Skin of body (tissue), 2 donors: ENCODE results near the gene GLI1. TPM values are rescaled to one million over a fixed set of nuclear protein-coding genes. Genes with fewer than 3 reads are reported as not detected.
"Not testable (repeated sequence)": the region's sequence is repeated elsewhere in the genome, so short reads cannot be mapped to it uniquely, and the experiment has no call there.

ENCODE experiments used
- DNase-seq: peaks from one replicate; lab custom pipeline; 2025; lab: John Stamatoyannopoulos, UW
- total RNA-seq: library from RNA; depleted of rRNA; stranded (reverse); fragments of >200 nt; gene quantifications from one replicate; pipeline ENCODE4 v1.2.3, GENCODE V29; 2014

Gene GLI1
- 7.2 TPM for total RNA-seq

- DNase-seq = peak; percentile 77
Measured at GRCh38 chr12:57459750-57460467, at the start of gene GLI1. Gene GLI1 (plus strand): TSS chr12:57459785. CDS start chr12:57463692, 3,907 bp downstream.

GRCh38 chr12:57410534-57410933, 49.1 kb upstream of the GLI1 start:
- DNase-seq = no peak

- not testable (repeated sequence) for DNase-seq
Measured at GRCh38 chr12:57414160-57414559, 45.4 kb upstream of the GLI1 start.

DNA sequence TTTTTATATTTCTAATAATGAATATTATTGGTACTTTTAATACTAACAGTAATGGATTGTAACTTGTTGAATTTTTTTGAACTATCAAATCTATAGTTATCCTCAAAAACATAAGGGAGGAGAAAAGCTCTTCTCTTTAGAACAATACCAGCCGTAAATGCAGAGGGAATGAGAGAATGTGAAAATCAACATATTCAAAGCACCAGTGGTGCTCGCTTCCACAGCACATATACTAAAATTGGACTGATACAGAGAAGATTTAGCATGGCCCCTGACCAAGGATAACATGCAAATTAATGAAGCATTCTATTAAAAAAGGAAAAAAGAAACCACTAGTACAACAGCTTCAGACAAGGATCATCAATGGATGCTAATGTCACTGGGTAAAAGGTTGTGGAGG, 44.5 kb upstream of the GLI1 start:
- DNase-seq = no peak

DNA sequence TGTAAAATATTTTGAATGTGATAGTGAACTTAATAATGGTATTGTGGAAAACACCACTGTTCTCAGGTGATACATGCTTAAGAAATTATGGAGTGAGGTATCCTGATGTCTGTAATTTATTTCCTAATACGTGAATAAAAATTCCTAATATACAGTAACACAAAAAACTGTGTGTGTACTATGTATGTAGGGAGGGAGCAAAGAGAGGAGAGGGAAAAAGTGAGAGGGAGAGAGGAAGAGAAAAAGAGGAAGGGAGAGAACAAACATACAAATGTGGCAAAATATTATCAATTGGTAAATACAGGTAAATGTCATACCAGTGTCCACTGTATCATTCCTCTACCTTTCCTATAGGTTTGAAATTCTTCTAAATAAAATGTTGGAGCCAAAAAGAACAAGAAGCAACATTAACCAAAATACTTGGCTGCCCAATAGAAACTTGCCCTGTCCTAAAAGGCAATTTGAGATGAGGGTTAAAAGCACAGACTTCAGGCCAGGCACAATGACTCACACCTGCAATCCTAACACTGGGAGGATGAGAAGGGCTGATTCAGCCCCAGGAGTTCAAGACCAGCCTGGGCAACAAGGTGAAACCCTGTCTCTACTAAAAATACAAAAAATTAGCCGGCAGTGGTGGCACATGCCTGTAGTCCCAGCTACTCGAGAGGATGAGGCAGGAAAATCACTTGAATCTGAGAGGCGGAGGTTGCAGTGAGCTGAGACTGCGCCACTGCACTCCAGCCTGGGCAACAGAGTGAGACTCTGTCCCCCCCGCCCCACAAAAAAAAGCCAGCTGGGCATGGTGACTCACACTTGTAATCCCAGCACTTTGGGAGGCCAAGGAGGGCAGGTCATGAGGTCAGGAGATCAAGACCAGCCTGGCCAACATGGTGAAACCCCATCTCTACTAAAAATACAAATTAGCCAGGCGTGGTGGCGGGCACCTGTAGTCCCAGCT, 43.3 kb upstream of the GLI1 start:
- no peak for DNase-seq

GRCh38 chr12:57418255-57418654, 41.3 kb upstream of the GLI1 start:
- DNase-seq = no peak

- DNase-seq = no peak
Measured at GRCh38 chr12:57419495-57419894, 40.1 kb upstream of the GLI1 start.

DNA sequence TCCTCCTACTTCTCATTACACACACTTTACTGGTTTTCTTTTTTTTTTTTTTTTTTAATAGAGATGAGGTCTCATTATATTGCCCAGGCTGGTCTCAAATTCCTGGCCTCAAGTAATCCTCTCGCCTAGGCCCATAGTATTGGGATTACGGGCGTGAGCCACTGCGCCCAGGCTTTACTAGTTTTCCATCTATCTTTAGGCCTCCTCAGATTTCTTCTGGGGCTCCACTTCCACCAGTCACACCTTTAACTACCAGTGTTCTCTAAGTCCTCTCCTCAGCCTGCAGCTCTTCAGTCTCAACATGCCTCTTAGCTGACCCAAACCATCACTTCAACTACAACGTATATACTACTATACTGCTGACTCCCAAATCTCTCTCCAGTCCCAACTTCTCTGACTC, 39.1 kb upstream of the GLI1 start:
- DNase-seq = no peak

- DNase-seq = not testable (repeated sequence)
Measured at GRCh38 chr12:57426948-57427347, 32.6 kb upstream of the GLI1 start.

- no peak for DNase-seq
Measured at GRCh38 chr12:57428965-57429364, 30.6 kb upstream of the GLI1 start.

DNA sequence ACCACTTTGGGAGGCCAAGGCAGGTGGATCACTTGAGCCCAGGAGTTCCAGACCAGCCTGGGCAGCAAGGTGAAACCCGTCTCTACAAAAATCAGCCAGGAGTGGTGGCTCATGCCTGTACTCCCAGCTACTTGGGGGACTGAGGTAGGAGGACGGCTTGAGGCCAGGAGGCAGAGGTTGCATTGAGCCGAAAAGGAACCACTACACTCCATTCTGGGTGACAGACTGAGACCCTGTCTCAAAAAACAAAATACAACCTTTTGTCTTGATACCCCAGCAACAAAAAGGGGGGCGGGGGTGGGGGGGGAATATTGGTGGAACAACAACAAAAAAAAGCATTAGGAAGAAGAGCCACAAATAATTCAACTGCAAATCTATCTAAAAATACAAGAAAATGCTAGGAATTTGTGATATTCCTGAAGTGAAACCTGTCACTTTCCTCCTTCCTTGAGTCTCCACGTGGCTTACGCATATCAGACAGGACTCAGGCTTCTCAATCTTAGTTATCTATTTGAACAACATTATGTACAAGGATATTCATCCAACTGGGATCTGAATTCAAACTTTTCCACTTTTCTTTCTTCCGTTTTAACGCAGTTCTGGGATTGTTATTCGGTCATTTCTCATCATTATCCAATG, 30.0 kb upstream of the GLI1 start:
- peak; percentile 48 for DNase-seq

- DNase-seq = peak; percentile 61
Measured at GRCh38 chr12:57430112-57430930, 29.3 kb upstream of the GLI1 start.

GRCh38 chr12:57430931-57431566, 28.5 kb upstream of the GLI1 start, which contains the start of gene R3HDM2:
Gene R3HDM2 (minus strand): TSS chr12:57431043. CDS start chr12:57310428, 120,615 bp downstream.
- peak; percentile 94 for DNase-seq

DNA sequence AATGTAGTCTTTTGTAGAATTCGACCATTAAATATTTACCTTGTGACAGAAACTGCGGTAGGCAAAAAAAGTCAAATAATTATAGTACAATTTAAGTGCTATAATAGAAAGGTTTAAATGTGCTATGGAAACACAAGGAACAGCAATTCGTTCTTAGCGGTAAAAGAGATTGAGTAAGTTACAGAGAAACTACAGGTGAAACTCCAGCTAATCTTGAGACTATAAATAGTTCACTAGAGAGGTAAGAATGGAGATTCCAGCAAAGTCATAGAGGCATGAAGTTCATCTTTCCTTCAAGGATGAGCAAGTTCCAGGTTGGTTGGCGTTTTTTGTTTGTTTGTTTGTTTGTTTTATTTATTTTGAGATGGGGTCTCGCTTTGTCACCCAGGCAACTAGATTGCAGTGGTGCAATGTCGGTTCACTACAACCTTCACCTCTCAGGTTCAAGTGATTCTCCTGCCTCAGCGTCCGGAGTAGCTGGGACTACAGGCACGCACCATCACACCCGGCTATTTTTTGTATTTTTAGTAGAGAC, 27.9 kb upstream of the GLI1 start:
- no peak for DNase-seq

- DNase-seq = no peak
Measured at GRCh38 chr12:57433370-57433769, 26.2 kb upstream of the GLI1 start.

DNA sequence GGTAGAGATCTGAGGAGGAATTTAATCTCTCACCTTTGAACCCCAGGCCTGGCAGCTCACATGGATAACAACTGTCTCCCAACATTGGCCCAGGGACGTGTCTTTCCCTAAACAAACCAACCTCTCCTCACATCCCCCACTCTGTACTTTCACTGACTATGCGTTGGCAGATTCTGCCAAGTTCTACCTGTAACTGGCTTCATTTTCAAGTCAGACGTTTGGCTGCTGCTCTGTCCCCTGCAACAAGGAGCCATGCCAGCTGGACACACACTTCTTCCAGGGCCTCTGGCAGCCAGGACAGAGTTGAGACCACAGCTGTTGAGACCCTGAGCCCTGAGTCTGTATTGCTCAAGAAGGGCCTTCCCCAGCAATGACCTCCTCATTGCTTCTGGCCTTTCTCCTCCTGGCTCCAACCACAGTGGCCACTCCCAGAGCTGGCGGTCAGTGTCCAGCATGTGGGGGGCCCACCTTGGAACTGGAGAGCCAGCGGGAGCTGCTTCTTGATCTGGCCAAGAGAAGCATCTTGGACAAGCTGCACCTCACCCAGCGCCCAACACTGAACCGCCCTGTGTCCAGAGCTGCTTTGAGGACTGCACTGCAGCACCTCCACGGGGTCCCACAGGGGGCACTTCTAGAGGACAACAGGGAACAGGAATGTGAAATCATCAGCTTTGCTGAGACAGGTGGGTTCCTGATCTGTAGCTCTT, 24.9 kb upstream of the GLI1 start, which contains the start of gene INHBC:
Gene INHBC, plus strand, starts transcription at position 268 of the 707 bp plus-strand sequence. Its CDS starts 103 bp downstream, at position 371.
- DNase-seq = no peak

DNA sequence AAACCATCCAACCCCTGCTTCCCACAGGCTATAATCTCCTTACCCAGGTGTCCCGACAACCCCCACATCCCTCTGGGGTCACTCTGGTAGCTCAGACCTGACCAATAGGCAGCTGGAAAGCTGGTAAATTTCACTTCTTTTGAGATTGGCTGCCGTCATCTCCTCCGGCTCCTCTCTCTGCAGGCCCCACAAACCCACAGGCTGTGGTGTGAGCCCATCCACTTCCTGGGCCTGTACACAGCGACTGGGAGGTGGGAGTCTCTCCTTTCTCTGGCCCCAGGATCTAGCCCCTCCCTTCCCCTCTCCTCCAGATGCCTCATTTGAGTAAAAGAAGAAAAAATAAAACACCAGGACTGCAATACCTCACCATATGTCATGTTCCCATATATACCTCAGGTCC, 24.3 kb upstream of the GLI1 start:
- DNase-seq = no peak

DNA sequence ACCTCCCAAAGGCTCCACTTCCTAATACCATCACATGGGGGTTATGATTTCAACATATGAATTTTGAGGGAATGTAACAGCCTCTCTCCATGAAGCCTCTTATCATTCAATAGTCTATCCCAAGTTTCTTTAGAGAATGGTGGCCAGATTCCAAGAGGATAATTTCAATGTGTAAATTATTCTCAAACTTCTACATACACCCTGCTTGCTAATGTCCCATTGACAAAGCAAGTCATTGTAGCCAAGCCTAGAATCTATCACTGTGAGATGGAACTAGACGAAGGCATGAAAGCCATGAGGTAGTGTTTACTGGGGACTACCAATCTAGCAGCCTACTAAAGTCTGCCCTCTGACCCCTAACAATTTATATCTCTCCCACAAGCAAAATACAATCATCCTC, 21.2 kb upstream of the GLI1 start:
- no peak for DNase-seq

DNA sequence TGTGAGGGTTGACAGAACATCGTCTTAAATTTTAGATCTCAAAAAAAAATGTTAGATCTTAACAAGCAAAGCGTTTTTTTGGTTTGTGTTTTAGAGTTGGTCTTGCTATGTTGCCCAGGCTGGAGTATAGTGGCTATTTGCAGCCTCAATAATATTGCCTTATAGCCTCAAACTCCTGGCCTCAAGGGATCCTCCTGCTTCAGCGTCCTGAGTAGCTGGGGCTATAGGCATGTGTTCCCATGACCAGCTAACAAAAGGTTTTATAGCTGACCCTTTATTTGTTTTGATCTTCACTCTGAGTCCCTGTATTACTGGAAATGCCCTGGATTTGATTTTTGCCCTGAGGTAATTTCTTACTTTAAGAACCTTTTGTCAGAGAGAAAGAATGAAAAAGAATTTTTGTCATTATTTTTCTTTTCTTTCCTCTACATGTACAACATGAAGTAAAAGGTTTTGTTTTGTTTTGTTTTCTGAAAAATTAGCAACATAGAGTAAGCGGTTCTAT, 19.8 kb upstream of the GLI1 start:
- no peak for DNase-seq
